ENCODE data around the gene FOXC1.

FOXC1 gene

DNA sequence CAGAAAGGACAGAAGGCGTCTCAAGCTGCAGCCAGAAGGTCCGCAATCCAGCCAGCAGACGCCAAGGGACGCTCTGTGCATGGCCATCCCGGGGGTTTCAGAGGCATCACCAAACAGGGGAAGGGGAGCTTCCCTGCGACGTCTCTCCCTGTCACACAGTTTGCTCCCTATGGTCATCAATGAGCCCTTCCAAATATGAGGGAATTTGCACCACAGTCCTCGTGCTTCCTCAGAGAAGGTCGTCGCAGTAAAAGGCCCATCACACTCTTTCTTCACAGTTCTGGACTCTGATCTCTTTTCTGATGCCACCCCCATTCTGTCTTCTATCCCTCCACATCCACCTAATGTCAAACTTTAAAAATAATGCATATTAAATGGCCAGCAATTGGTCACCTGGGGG lies 10.2 kb upstream of the FOXC1 start:
- no peak overlapping the region for H3K4me3 ChIP-seq (ENCODE audit: low read depth, low read length)
- TF ChIP-seq, protein P1, sequence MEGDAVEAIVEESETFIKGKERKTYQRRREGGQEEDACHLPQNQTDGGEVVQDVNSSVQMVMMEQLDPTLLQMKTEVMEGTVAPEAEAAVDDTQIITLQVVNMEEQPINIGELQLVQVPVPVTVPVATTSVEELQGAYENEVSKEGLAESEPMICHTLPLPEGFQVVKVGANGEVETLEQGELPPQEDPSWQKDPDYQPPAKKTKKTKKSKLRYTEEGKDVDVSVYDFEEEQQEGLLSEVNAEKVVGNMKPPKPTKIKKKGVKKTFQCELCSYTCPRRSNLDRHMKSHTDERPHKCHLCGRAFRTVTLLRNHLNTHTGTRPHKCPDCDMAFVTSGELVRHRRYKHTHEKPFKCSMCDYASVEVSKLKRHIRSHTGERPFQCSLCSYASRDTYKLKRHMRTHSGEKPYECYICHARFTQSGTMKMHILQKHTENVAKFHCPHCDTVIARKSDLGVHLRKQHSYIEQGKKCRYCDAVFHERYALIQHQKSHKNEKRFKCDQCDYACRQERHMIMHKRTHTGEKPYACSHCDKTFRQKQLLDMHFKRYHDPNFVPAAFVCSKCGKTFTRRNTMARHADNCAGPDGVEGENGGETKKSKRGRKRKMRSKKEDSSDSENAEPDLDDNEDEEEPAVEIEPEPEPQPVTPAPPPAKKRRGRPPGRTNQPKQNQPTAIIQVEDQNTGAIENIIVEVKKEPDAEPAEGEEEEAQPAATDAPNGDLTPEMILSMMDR (IDR thresholded peaks at IDR 0.05; ENCODE audit: low read depth, low read length), result no peak

DNA sequence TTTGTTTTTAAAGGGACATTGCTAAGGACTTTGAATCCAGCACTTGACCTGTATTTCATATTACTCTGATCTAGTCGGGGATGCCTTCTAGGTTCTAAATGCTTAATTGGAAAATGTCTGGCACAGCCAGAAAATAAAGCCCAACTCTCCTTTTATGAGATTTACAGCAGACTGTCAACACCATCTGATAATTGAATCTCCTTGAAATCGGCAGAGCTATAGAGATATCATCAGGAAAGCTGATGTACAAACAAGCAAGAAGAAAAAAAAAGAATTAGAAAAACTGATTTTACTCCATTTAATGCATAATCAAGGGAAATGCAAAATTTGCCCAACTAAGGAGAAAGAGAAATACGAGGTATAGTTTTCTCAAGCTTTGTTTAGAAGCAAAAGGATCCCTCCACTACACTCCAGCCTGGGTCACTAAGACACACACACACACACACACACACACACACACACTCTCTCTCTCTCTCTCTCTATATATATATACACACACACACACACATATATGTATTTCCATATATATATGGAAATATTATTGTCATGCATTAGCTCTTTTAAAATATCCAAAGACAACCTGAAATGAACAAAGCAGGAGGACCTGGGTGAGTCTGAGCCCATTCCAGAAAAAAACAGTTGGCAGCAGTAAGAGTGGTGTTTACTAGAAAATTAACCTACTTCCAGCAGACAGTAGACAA lies 9.5 kb upstream of the FOXC1 start:
- TF ChIP-seq, protein P1 (IDR thresholded peaks at IDR 0.05; ENCODE audit: low read depth, low read length), result no peak
- no peak overlapping the region for H3K4me3 ChIP-seq (ENCODE audit: low read depth, low read length)

DNA sequence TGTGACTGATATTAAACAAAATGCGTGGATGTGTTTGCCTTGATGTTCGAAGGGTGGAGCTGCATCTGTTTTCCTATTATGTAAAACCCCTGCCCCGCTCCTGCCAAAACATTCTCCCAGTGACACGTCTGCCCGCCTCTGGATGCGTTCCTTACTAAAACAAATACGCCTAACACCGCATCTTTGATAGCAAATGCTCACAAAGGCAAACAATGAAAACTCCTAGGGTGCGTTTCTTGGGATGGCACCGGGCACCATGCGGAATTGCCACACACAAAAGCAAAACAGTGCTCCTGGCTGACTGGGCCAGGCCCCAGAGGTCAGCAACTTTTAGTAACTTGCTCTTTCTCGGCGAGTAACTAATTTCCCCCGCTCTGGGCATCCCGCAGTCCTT lies 9.0 kb upstream of the FOXC1 start:
- TF ChIP-seq, protein P1 (IDR thresholded peaks at IDR 0.05; ENCODE audit: low read depth, low read length), result no peak
- H3K4me3 ChIP-seq (ENCODE audit: low read depth, low read length), result no peak overlapping the region

DNA sequence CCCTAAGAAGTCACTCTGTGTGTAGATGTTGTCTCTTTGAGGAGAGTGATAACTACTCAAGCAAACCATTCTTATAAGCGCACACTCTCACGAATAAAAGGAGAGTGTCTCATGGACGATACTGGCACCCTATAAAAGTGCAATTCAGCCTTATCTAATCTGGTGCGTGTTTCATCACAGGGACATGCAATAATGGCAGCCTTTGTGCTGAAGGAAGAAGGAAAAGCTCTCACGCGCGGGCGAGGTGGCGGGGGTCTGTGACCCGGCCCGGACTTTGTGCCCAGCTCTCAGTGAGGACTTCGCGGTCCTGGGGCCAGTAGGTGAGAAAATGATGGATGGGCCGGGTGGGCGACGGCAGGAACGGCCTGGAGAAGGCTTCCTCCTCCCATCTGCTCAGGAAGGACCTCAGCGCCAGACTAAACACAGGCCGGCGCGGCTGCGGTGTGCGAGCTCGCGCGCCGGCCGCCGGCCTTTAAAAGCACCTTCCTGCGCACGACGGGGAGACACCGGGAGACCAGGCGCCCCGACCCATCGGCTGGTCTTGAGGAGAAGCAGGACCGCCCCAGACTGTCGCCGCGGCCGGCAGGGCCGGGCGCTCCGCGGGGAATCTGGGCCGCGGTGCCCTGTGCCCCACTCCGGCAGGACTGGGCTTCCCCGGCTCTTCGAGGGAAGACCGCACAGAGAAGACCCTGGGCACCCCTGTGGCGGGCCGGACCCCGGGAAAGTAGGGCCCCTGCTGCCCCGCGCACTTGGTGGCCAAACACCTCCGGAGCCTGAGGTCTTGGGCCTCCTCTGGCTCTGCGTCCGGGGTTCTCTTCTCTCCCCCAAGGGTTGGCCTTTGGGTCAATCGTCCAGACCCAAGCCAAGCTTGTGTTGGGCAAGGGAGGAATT lies 8.3 kb upstream of the FOXC1 start:
- H3K4me3 ChIP-seq (ENCODE audit: low read depth, low read length), result no peak overlapping the region
- TF ChIP-seq, protein P1 (IDR thresholded peaks at IDR 0.05; ENCODE audit: low read depth, low read length), result no peak

DNA sequence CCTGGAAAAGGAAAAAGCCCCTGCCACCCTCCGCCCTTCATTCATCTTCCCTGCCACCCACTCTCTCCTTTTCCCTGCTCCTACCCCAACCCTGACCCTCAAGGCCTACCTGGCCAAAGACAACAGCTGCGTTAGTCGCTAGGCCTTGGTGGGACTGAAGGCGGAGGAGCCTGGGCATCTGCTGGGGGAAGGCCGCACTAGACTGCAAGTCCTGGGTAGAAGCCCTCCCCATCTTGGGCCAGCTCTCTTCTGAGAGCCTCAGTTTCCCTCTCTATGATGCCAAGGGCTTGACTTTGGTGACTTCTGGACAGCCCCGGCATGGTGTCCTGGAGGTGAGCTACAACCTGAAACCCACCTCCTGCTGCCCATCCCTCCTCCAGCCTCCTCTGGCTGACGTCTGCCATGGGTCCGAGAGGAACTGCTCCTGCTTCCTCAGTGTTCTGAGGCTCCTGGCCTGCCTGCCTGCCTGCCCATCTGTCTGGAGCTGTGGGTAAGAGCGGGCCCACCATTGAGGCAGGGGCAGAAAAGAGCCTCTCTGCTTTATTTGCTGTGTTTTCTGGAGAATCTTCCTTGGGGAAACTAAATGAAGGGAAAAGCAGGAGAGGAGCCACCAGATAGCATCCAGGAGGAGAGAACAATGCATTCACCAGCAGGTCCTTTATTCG lies 7.5 kb upstream of the FOXC1 start:
- no peak overlapping the region for H3K4me3 ChIP-seq (ENCODE audit: low read depth, low read length)
- TF ChIP-seq, protein P1 (IDR thresholded peaks at IDR 0.05; ENCODE audit: low read depth, low read length), result no peak

DNA sequence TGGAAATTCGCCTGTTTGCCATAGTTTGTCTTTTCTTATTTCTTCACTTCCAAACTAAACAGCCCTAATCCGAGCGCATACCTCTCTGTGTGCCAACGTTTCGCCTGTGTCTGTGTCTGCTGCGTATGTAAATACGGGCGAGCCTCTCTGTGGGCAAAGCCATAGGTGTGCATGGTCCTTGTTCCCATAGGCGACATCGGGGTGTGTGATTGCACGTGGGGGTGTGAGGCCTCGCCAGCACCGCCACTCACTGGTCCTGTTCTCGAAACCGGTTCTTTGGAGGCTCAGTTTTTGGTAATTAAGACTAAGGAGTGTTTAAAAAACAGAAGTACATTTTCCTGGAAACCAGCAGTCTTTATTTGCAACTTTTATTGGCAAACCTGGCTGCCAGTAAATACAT lies 6.0 kb upstream of the FOXC1 start:
- no peak overlapping the region for H3K4me3 ChIP-seq (ENCODE audit: low read depth, low read length)
- TF ChIP-seq, protein P1 (IDR thresholded peaks at IDR 0.05; ENCODE audit: low read depth, low read length), result no peak

Measured in WI38 (cell line).